Body of pancreas (tissue), 4 donors: ENCODE measurements around the gene FMOD. TPM values are rescaled to one million over a fixed set of nuclear protein-coding genes. Genes with fewer than 3 reads are reported as not detected.

Source experiments
- ATAC-seq: fragments of 150-250 bp; one replicate; pipeline ENCODE4 v1.9.1; 2016
- DNase-seq, 4 donors: peaks; one replicate each; pipeline ENCODE4 v3.0.0-alpha.2; 2019
- H3K27ac ChIP-seq, 4 donors: fragments of 200-600 bp; sonication (generic); 1 replicate in 3 of 4; 2 replicates in 1 of 4; pipeline versions ENCODE4 v1.5.1 to v1.6.1; 2016 to 2019; ENCODE audit warnings: mild to moderate bottlenecking in 1 of 4, mixed read lengths in 1 of 4, moderate library complexity in 1 of 4
- H3K27me3 ChIP-seq, 2 donors: fragments of 200-600 bp; sonication (generic); one replicate each; pipeline ENCODE4 v1.6.0; 2016; ENCODE audit warnings: mild to moderate bottlenecking in 1 of 2
- H3K36me3 ChIP-seq, 2 donors: fragments of 200-600 bp; sonication (generic); replicated peaks in 1 of 2; 2 replicates each; pipeline ENCODE4 v1.5.1; 2016; ENCODE audit warnings: low read depth in 2 of 2; ENCODE audit not compliant: insufficient read depth in 1 of 2
- H3K4me1 ChIP-seq: fragments of 200-600 bp; sonication (generic); one replicate; pipeline ENCODE4 v1.6.0; 2016
- H3K4me3 ChIP-seq, 2 donors: fragments of 200-600 bp; sonication (generic); 1 replicate in 1 of 2; 2 replicates in 1 of 2; pipeline ENCODE4 v1.5.1; 2016 to 2019
- H3K9me3 ChIP-seq, 3 donors: fragments of 200-600 bp; sonication (generic); 1 replicate in 2 of 3; 2 replicates in 1 of 3; pipeline ENCODE4 v1.5.1; 2016
- CTCF ChIP-seq, 7 experiments: fragments of 450-650 bp in 4 of 7; fragments of 200-600 bp in 3 of 7; sonication (generic) in 3 of 7; IDR thresholded peaks; one replicate each; pipeline ENCODE4 v1.5.1; 2016 to 2019; ENCODE audit warnings: antibody characterized with exemption in 7 of 7
- POLR2A ChIP-seq, 3 donors: fragments of 450-650 bp; IDR thresholded peaks; one replicate each; pipeline ENCODE4 v1.6.1; 2016; ENCODE audit warnings: antibody characterized with exemption in 3 of 3, mild to moderate bottlenecking in 2 of 3
- WGBS, 2 donors: methylation state at CpG; one replicate each; pipeline ENCODE4 v1.1.5; 2017; 5-methylcytosine and 5-hydroxymethylcytosine counted together
- intact Hi-C: fragments of 100-400 bp; cut with DNase I; formaldehyde crosslinking; loops from one replicate; pipeline ENCODE4 v1.15.1; 2023
- total RNA-seq, 2 donors: library from RNA; depleted of rRNA; stranded (reverse); fragments of >200 nt; gene quantifications; one replicate each; pipeline ENCODE4 v1.1.0, GENCODE V29; 2016

FMOD gene
- total RNA-seq, 2 donors from 2014 or later, result 14.2 to 18.7 TPM

GRCh38 chr1:203324105-203325025, 26.6 kb downstream of the FMOD start:
- WGBS, 2 donors, result 63 to 75% methylated on average over 10 to 15 of the region's 15 CpGs
- ATAC-seq, result no peak
- DNase-seq, result peak in 1 of 4 donors; percentile 32
- H3K9me3 ChIP-seq, result no peaks in the 10 kb centered on the region
- no peaks in the 10 kb centered on the region for H3K36me3 ChIP-seq
- peaks cover 96% of the 10 kb centered on the region for H3K4me1 ChIP-seq
- intact Hi-C loops, result no loop called here
- TF ChIP-seq POLR2A (IDR thresholded peaks at IDR 0.05) (no peak), CTCF (IDR thresholded peaks at IDR 0.05) (no peak)
- H3K27ac ChIP-seq, result peak overlapping the region; percentile 82 to 98 (median 96)
- H3K27me3 ChIP-seq, result no peaks in the 10 kb centered on the region
- H3K4me3 ChIP-seq, result no peak overlapping the region

GRCh38 chr1:203323587-203323986, 27.3 kb downstream of the FMOD start:
- Histone ChIP-seq H3K27me3 (no peaks in the 10 kb centered on the region), H3K9me3 (no peaks in the 10 kb centered on the region), H3K4me3 (no peak overlapping the region), H3K27ac (peak overlapping the region; percentile 82 to 98 (median 96)), H3K36me3 (no peaks in the 10 kb centered on the region), H3K4me1 (peaks cover 96% of the 10 kb centered on the region)
- no peak for ATAC-seq
- DNase-seq, result peak; percentile 53 to 75 (median 58)
- intact Hi-C loops, result no loop called here
- TF ChIP-seq POLR2A (IDR thresholded peaks at IDR 0.05), result no peak
- TF ChIP-seq CTCF (IDR thresholded peaks at IDR 0.05), result no peak
- 43 to 54% methylated on average over 3 of the region's 3 CpGs for WGBS, 2 donors

GRCh38 chr1:203322500-203323179, 28.3 kb downstream of the FMOD start:
- DNase-seq, result peak; percentile 83 to 90 (median 86)
- intact Hi-C loops, result no loop called here
- Histone ChIP-seq H3K27ac (peak overlapping the region; percentile 82 to 98 (median 96)), H3K4me3 (no peak overlapping the region), H3K4me1 (peaks cover 93% of the 10 kb centered on the region), H3K27me3 (no peaks in the 10 kb centered on the region), H3K36me3 (no peaks in the 10 kb centered on the region), H3K9me3 (no peaks in the 10 kb centered on the region)
- peak; percentile 69 for ATAC-seq
- TF ChIP-seq CTCF (IDR thresholded peaks at IDR 0.05) (no peak), POLR2A (IDR thresholded peaks at IDR 0.05) (peak; percentile 42 to 72 (median 56))

- peak in 1 of 3 donors; percentile 3 for TF ChIP-seq POLR2A (IDR thresholded peaks at IDR 0.05)
- no peak for TF ChIP-seq CTCF (IDR thresholded peaks at IDR 0.05)
- Histone ChIP-seq H3K27ac (peak overlapping the region; percentile 82 to 98 (median 96)), H3K4me3 (no peak overlapping the region), H3K4me1 (peaks cover 95% of the 10 kb centered on the region), H3K27me3 (no peaks in the 10 kb centered on the region), H3K36me3 (no peaks in the 10 kb centered on the region), H3K9me3 (no peaks in the 10 kb centered on the region)
- ATAC-seq, result no peak
- 75 to 85% methylated on average over 6 of the region's 6 CpGs for WGBS, 2 donors
- DNase-seq, result no peak
- intact Hi-C loops, result no loop called here
Measured at GRCh38 chr1:203321273-203322052, 29.5 kb downstream of the FMOD start.
